Activated CD4-positive, alpha-beta memory T cell treated with anti-CD3 and anti-CD28 coated beads for 36 hours (primary cell): ENCODE measurements around the gene ELAVL3. TPM values are rescaled to one million over a fixed set of nuclear protein-coding genes. Genes with fewer than 3 reads are reported as not detected.
A peak's percentile ranks its signal among the peaks of the same experiment; 100 is the strongest.

Experiments
- CTCF ChIA-PET: fragments of 350-600 bp; sonication (Branson Sonifier 250); formaldehyde crosslinking; loops from one replicate; lab custom pipeline; 2021; ENCODE audit warnings: antibody characterized with exemption, inconsistent platforms; lab: Charles Lee
- POLR2A ChIA-PET: fragments of 350-600 bp; sonication (Branson Sonifier 250); formaldehyde crosslinking; loops from one replicate; lab custom pipeline; 2021; ENCODE audit warnings: antibody characterized with exemption; lab: Charles Lee
- DNase-seq: peaks from one replicate; pipeline ENCODE4 v3.0.0-alpha.2; 2020
- H3K27ac Mint-ChIP-seq: one replicate; pipeline ENCODE4 v1.8.0; 2021; ENCODE audit warnings: mixed read lengths
- H3K27me3 Mint-ChIP-seq: one replicate; pipeline ENCODE4 v1.8.0; 2021; ENCODE audit warnings: mixed read lengths
- H3K36me3 Mint-ChIP-seq: one replicate; pipeline ENCODE4 v1.8.0; 2021; ENCODE audit warnings: mixed read lengths
- H3K4me1 Mint-ChIP-seq: one replicate; pipeline ENCODE4 v1.8.0; 2021; ENCODE audit warnings: low read depth, mixed read lengths
- H3K4me3 Mint-ChIP-seq: one replicate; pipeline ENCODE4 v1.8.0; 2021; ENCODE audit warnings: mild to moderate bottlenecking, mixed read lengths
- H3K9me3 Mint-ChIP-seq: one replicate; pipeline ENCODE4 v1.8.0; 2021; ENCODE audit warnings: mixed read lengths
- intact Hi-C: fragments of 100-400 bp; cut with micrococcal nuclease; formaldehyde crosslinking; loops from one replicate; pipeline ENCODE4 v1.15.1; 2023
- total RNA-seq, 2 experiments: library from RNA; stranded (reverse); gene quantifications; one replicate each; pipeline ENCODE4 v1.2.3, GENCODE V29; 2021

The ELAVL3 gene
- total RNA-seq, 2 experiments from 2014 or later, result not detected

DNA sequence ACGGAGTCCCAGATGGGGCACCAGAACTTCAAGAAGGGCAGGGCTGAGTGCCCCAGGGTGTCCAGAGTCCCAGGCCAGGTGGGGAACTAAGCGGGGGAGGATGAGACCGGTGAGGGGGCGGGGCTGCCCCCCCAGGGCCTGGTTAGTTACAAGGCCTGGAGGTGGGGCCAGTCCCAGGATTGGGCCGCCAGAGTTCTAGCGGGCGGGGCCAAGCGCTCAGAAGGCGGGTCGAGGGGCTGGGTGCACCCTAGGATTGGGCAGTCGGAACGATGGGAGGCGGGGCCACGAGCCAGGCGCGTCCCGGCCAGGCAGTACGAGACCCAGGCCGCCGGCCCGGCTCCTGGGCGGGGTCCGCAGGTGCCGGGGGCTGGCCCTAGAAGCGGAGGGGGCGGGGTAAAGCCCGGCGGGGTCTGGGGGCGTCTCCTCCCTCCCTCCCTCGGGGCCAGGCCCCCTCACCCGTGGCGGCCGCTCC lies 24.2 kb upstream of the ELAVL3 start:
- intact Hi-C loops, result loop anchor here (1.0 kb wide), 3 partner anchors 24 to 130 kb away; partner anchors contain the start of genes ECSIT and ELOF1
- Mint-ChIP-seq H3K9me3 (no peaks in the 10 kb centered on the region), H3K27me3 (no peaks in the 10 kb centered on the region), H3K4me3 (peak overlapping the region; percentile 83), H3K27ac (peak overlapping the region; percentile 58), H3K36me3 (peaks cover 2% of the 10 kb centered on the region), H3K4me1 (peaks cover 14% of the 10 kb centered on the region)
- ChIA-PET CTCF (no interaction called here), POLR2A (interaction anchor here (0.5 kb wide), 1 partner anchor 128 kb away, joined by 3 read pairs; no protein-coding TSS in a partner anchor)
- peak; percentile 97 for DNase-seq

DNA sequence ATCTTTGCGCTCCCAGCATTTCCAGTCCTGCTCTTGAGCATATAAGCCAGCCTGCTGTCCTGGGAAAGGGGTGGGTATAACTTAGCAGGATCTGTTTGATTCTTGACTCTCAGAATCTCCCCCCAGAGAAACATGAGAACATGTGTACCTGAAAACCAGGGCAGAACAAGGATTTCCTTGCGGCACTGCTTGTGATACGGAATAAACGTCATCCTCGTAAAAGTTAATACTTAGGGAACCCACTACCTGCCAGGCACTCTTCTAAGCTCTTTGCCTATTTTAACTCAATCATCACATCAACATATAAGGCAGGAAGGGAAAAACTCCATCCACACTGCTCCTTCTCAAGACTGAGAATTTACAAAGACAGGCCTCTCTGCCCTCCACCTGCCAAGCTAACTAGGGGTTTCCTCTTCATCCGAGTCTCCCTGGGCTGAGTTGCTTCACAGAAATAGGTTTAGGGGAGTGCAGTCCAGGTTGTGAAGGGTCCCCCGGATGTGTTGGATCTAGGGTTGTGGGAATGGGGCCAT lies 23.7 kb upstream of the ELAVL3 start:
- peaks cover 14% of the 10 kb centered on the region for H3K4me1 Mint-ChIP-seq
- no peak for DNase-seq
- peak overlapping the region; percentile 83 for H3K4me3 Mint-ChIP-seq
- intact Hi-C loops, result loop anchor here (1.0 kb wide), 3 partner anchors 25 to 129 kb away; partner anchors contain the start of genes ECSIT and ELOF1
- H3K27ac Mint-ChIP-seq, result peak overlapping the region; percentile 58
- H3K9me3 Mint-ChIP-seq, result no peaks in the 10 kb centered on the region
- H3K36me3 Mint-ChIP-seq, result peaks cover 2% of the 10 kb centered on the region
- CTCF ChIA-PET, result no interaction called here
- H3K27me3 Mint-ChIP-seq, result no peaks in the 10 kb centered on the region
- POLR2A ChIA-PET, result no interaction called here

- intact Hi-C loops, result no loop called here
- DNase-seq, result no peak
Measured at GRCh38 chr19:11499890-11500420, 19.1 kb upstream of the ELAVL3 start.

GRCh38 chr19:11499220-11499726 lies 18.4 kb upstream of the ELAVL3 start:
- Mint-ChIP-seq H3K36me3 (peaks cover 7% of the 10 kb centered on the region), H3K4me1 (peaks cover 2% of the 10 kb centered on the region), H3K27ac (no peak overlapping the region), H3K9me3 (no peaks in the 10 kb centered on the region), H3K27me3 (no peaks in the 10 kb centered on the region), H3K4me3 (no peak overlapping the region)
- intact Hi-C loops, result no loop called here
- POLR2A ChIA-PET, result no interaction called here
- DNase-seq, result no peak
- CTCF ChIA-PET, result no interaction called here

More at GRCh38 chr19:11499890-11500420, 19.1 kb upstream of the ELAVL3 start:
- Mint-ChIP-seq H3K27me3 (no peaks in the 10 kb centered on the region), H3K27ac (no peak overlapping the region), H3K4me3 (no peak overlapping the region), H3K4me1 (peaks cover 8% of the 10 kb centered on the region), H3K36me3 (peaks cover 7% of the 10 kb centered on the region), H3K9me3 (no peaks in the 10 kb centered on the region)
- POLR2A ChIA-PET, result no interaction called here
- CTCF ChIA-PET, result no interaction called here

- Mint-ChIP-seq H3K27ac (no peak overlapping the region), H3K4me3 (no peak overlapping the region), H3K4me1 (no peaks in the 10 kb centered on the region), H3K36me3 (peaks cover 7% of the 10 kb centered on the region), H3K27me3 (no peaks in the 10 kb centered on the region), H3K9me3 (no peaks in the 10 kb centered on the region)
- DNase-seq, result peak; percentile 75
- ChIA-PET CTCF (interaction anchor here (0.9 to 1.4 kb wide), 4 partner anchors 11 to 115 kb away, joined by 3 to 7 read pairs (median 3); partner anchors contain the start of gene ELOF1), POLR2A (no interaction called here)
- intact Hi-C loops, result no loop called here
Measured at GRCh38 chr19:11496391-11497163, 15.7 kb upstream of the ELAVL3 start.

DNA sequence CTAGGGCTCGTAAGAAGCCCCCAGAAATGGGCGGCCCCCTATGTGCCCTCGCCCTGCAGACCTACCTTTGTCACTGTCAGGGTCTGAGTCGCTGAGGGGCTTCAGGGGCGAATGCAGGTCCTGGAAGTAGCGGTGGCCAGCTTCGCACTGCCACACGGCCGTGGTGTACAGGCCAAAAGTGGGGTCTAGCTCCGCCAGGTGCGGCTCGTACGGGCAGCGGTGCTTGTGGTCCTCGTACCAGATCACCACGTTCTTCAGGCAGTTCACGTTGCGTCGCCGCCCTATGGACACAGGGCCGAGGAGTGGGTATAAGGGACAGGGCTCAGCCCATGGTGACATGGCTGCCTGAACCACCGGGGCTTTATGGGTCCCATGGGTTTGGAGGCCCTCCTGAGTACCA lies 15.0 kb upstream of the ELAVL3 start:
- Mint-ChIP-seq H3K4me1 (no peaks in the 10 kb centered on the region), H3K4me3 (no peak overlapping the region), H3K36me3 (peaks cover 7% of the 10 kb centered on the region), H3K27me3 (no peaks in the 10 kb centered on the region), H3K27ac (no peak overlapping the region), H3K9me3 (no peaks in the 10 kb centered on the region)
- DNase-seq, result no peak
- intact Hi-C loops, result no loop called here
- POLR2A ChIA-PET, result no interaction called here
- CTCF ChIA-PET, result interaction anchor here (1.0 to 1.6 kb wide), 3 partner anchors 10 to 115 kb away, joined by 3 to 7 read pairs (median 6); partner anchors contain the start of gene ELOF1

- POLR2A ChIA-PET, result no interaction called here
- no peaks in the 10 kb centered on the region for H3K27me3 Mint-ChIP-seq
- H3K36me3 Mint-ChIP-seq, result peaks cover 7% of the 10 kb centered on the region
- H3K4me1 Mint-ChIP-seq, result no peaks in the 10 kb centered on the region
- DNase-seq, result no peak
- no peak overlapping the region for H3K27ac Mint-ChIP-seq
- H3K9me3 Mint-ChIP-seq, result no peaks in the 10 kb centered on the region
- no peak overlapping the region for H3K4me3 Mint-ChIP-seq
- CTCF ChIA-PET, result interaction anchor here (1.6 kb wide), 1 partner anchor 63 kb away, joined by 6 read pairs; the partner anchor contains the start of gene ELOF1
- intact Hi-C loops, result no loop called here
Measured at GRCh38 chr19:11495481-11495880, 14.6 kb upstream of the ELAVL3 start.

GRCh38 chr19:11494634-11495285 lies 13.9 kb upstream of the ELAVL3 start:
- Mint-ChIP-seq H3K36me3 (peaks cover 10% of the 10 kb centered on the region), H3K9me3 (no peaks in the 10 kb centered on the region)

GRCh38 chr19:11489378-11489777 lies 8.5 kb upstream of the ELAVL3 start:
- DNase-seq, result no peak
- Mint-ChIP-seq H3K4me1 (no peaks in the 10 kb centered on the region), H3K27me3 (no peaks in the 10 kb centered on the region), H3K4me3 (no peak overlapping the region), H3K9me3 (no peaks in the 10 kb centered on the region), H3K27ac (no peak overlapping the region), H3K36me3 (peaks cover 7% of the 10 kb centered on the region)
- intact Hi-C loops, result no loop called here
- CTCF ChIA-PET, result no interaction called here
- POLR2A ChIA-PET, result no interaction called here

More at GRCh38 chr19:11494634-11495285, 13.9 kb upstream of the ELAVL3 start:
- H3K27me3 Mint-ChIP-seq, result no peaks in the 10 kb centered on the region
- no peak overlapping the region for H3K4me3 Mint-ChIP-seq
- CTCF ChIA-PET, result interaction anchor here (1.5 to 1.6 kb wide), 2 partner anchors 12 to 64 kb away, joined by 6 read pairs; partner anchors contain the start of gene ELOF1
- DNase-seq, result no peak
- POLR2A ChIA-PET, result no interaction called here
- no peak overlapping the region for H3K27ac Mint-ChIP-seq
- no peaks in the 10 kb centered on the region for H3K4me1 Mint-ChIP-seq
- intact Hi-C loops, result no loop called here

DNA sequence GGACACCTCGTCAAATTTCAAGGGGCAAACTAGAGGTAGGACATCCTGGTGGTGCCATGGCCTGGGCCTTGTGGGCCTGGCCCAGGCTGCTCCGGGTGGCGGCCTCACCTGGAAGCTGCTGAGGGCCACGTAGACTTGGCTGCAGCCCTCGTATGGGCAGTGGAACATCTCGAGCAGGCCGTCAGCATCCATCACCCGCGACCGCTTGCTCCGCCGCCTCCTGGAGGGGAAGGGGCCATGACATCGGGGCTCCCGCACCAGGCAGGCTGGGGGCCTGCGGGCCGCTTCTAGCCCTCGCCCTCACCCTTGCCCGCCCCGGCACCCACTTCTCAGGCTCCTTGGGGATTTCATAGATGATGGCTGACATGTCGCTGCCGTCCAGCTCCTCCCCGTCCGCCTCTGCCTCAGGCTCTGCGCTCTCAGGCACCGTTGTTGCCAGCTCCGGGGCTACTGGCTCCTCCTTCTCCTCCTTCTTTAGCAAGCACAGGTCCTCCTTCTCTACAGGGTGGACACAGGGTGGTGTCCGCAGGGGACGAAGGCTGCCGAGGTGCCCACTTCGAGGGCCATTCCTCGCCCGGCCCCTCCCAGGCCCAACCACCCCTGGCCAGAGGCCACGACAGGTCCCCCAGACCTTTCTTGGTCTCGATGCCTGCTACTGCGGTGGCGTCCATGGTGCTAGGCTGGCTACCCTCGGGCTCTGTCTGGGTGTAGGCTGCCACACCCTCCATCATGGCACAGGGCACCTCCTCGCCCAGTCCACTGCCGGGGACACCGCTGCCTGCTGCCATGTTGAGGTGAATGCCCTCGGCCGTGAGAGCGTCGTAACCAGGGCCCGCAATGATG lies 6.0 kb upstream of the ELAVL3 start:
- ChIA-PET CTCF (no interaction called here), POLR2A (no interaction called here)
- H3K9me3 Mint-ChIP-seq, result no peaks in the 10 kb centered on the region
- H3K4me1 Mint-ChIP-seq, result peaks cover 8% of the 10 kb centered on the region
- peaks cover 14% of the 10 kb centered on the region for H3K36me3 Mint-ChIP-seq
- no peak overlapping the region for H3K4me3 Mint-ChIP-seq
- intact Hi-C loops, result no loop called here
- no peak for DNase-seq
- peaks cover 2% of the 10 kb centered on the region for H3K27me3 Mint-ChIP-seq
- no peak overlapping the region for H3K27ac Mint-ChIP-seq

DNA sequence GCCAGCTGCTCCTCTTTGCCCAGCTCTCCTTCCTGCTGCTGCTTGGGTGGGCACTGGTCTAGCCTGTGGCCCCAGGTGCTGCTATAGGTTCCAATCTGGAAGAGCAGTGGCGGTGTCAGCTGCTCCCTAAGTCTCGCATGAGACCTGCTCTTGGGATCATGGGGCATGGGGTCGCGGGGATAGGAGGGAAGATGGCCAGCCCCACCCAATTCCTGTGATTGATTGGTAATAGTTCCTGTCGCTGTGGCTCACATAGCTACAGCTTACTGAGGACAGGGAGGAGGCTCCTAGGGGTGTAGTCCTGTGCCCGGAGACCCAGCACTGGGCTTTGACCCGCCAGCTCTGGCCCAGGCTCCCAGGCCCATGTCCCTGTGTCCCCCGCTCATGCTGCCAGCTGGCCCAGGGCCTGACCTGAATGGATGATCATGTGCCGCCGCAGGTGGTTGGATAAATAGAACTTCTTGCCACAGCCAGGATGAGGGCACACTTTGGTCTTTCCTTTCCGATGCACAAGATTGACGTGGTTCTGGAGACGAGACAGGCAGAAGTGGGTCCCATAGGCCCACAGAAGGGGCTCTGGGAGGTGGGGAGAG lies 4.5 kb upstream of the ELAVL3 start:
- ChIA-PET POLR2A (no interaction called here), CTCF (interaction anchor here (0.7 to 1.7 kb wide), 2 partner anchors 11 to 191 kb away, joined by 3 to 7 read pairs; no protein-coding TSS in a partner anchor)
- H3K27me3 Mint-ChIP-seq, result peaks cover 11% of the 10 kb centered on the region
- DNase-seq, result no peak
- intact Hi-C loops, result no loop called here
- peaks cover 15% of the 10 kb centered on the region for H3K4me1 Mint-ChIP-seq
- H3K4me3 Mint-ChIP-seq, result no peak overlapping the region
- H3K36me3 Mint-ChIP-seq, result peaks cover 14% of the 10 kb centered on the region
- H3K9me3 Mint-ChIP-seq, result no peaks in the 10 kb centered on the region
- no peak overlapping the region for H3K27ac Mint-ChIP-seq
